Measurements from ENCODE around the gene OPRM1.

Gene OPRM1

GRCh38 chr6:154080461-154081189 lies 41.6 kb downstream of the OPRM1 start:
- TF ChIP-seq ZFX (IDR thresholded peaks at IDR 0.05) (no peak), CTCF (conservative IDR thresholded peaks at IDR 0.05) (no peak)
- no peak overlapping the region for H3K27ac ChIP-seq

DNA sequence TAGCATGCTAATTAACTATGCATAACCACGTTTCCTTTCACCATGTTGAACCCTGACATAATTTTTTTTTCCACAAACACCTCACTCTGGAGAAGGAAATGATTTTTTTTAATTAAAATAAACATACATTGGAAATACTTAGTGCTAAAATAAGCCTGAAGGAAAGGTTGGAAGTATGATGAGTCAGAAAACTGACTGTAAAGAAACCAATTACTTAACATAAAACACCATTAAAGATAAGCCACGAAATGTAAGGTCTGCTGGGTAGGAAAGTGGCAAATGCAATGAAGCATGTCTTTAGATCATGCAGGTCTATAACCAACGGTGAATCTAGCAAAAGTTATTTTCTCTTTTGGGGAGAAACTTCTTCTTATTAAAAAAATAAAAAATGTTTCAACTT lies 47.5 kb downstream of the OPRM1 start:
- TF ChIP-seq CTCF (conservative IDR thresholded peaks at IDR 0.05) (no peak), ZFX (IDR thresholded peaks at IDR 0.05) (no peak)
- H3K27ac ChIP-seq: no peak overlapping the region

DNA sequence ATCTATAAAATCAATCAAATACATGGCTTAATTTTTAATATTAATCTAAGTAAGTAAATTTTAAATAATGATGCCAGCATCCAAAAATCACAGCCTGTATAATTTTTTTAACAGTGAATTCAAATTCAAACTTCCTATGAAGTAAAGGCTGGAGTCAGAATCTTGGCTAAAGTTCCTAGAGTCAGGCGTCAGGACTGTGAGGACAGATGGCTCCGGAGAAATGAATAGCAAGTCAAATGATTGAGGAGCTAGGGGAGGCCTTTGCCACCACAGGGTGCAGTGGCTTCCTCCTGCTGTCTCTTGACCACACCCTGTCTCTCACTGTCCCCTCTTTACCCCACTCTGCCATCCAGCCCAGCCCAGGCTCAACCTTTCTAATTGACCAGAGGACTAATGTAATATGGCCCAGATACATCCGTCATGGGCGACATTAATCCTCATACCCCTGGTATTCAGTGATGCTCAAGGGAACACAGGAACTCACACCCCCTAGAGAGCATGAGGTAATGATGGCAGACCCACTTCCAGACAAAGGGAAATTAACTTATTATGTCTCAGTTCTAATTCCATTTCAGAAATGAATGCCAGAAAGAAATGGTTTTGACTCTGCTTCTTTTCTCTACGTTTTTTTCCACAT lies 53.4 kb downstream of the OPRM1 start:
- no peak for TF ChIP-seq CTCF (conservative IDR thresholded peaks at IDR 0.05)
- no peak for TF ChIP-seq ZFX (IDR thresholded peaks at IDR 0.05)
- H3K27ac ChIP-seq: no peak overlapping the region

- TF ChIP-seq CTCF (conservative IDR thresholded peaks at IDR 0.05): no peak
- TF ChIP-seq ZFX (IDR thresholded peaks at IDR 0.05): no peak
- H3K27ac ChIP-seq: no peak overlapping the region
Observed at GRCh38 chr6:154093231-154094044, 54.4 kb downstream of the OPRM1 start.

DNA sequence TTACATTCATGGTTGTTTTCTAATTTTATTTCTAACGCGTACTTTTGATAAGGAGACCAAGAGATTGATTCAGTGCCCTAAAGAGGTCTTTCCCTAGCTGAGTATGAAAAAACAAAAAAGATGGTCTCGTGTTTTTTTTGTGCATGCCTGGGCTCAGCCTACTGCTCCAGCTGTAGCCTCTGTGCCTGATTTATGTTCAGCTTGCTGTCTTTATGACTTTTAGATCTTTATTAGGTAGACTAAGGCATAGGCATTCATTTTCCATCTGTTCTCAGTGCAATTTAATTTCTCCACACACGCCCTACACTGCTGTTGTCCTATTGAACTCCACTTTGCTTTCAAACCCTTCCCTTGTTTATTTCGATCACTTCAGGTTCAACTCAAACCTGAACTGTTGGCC lies 56.5 kb downstream of the OPRM1 start:
- no peak for TF ChIP-seq CTCF (conservative IDR thresholded peaks at IDR 0.05)

DNA sequence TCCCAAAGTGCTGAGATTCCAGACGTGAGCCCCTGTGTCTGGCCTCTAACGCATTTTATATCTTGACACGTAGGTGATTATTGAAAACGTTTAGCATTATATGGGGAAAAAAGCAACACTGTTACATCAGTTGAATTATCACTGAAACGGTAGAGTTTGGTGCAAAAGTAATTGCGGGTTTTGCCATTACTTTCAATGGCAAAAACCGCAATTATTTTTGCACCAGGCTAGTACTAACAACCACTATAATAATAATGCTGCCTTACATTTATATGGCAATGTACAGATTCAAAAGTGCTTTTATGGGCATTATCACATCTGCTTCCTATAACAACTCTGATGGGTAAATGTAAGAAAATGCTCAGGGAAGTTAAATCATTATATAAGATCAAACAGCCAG lies 57.3 kb downstream of the OPRM1 start:
- H3K27ac ChIP-seq: no peak overlapping the region
- TF ChIP-seq ZFX (IDR thresholded peaks at IDR 0.05) (no peak), CTCF (conservative IDR thresholded peaks at IDR 0.05) (no peak)

More for the DNA sequence above, 56.5 kb downstream of the OPRM1 start:
- no peak overlapping the region for H3K27ac ChIP-seq

DNA sequence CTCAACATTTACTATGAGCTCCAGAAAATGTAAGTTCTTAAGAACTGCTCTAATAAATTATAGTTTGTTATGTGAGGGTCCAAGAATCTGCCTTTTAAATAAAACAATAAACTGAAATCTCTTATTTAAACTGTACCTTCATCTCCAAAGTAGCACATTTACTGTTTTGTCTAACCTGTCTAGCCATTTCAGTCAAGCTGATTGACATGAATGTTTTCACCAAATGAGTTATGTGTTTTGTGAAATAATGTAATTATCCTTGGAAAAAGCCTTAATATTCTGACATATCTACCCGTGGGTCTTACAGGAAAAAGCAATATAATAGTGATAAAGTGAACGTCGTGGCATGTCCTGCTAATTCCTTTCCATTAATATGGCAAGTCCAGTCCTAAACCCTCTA lies 57.8 kb downstream of the OPRM1 start:
- H3K27ac ChIP-seq: no peak overlapping the region
- no peak for TF ChIP-seq CTCF (conservative IDR thresholded peaks at IDR 0.05)
